ENCODE data around the gene SETBP1. TPM values are rescaled to one million over a fixed set of nuclear protein-coding genes. Genes with fewer than 3 reads are reported as not detected.

SETBP1 gene
- total and polyA plus RNA-seq, 2 donors from 2014 or later = 2.7 to 71.7 TPM

GRCh38 chr18:44742718-44743311 is 62.1 kb downstream of the SETBP1 start:
- Histone ChIP-seq H3K27ac (ENCODE audit: low read depth in 2 of 2, low read length in 2 of 2) (peak overlapping the region in 1 of 2 donors; percentile 42), H3K36me3 (ENCODE audit: control insufficient read depth in 2 of 3, insufficient read depth in 3 of 3, low read length in 3 of 3) (no peaks in the 10 kb centered on the region), H3K4me1 (ENCODE audit: control insufficient read depth in 2 of 3, insufficient read depth in 2 of 3, low read depth in 1 of 3, low read length in 3 of 3) (peaks cover 0 to 23% (median 17%) of the 10 kb centered on the region in 3 donors), H3K27me3 (ENCODE audit: control insufficient read depth, insufficient read depth, low read length) (no peaks in the 10 kb centered on the region), H3K4me3 (ENCODE audit: low read length in 3 of 3) (no peak overlapping the region), H3K9ac (ENCODE audit: low read length in 3 of 3) (peak overlapping the region in 1 of 3 donors; percentile 13), H3K9me3 (ENCODE audit: control insufficient read depth in 2 of 3, insufficient read depth in 1 of 3, low read length in 3 of 3) (no peaks in the 10 kb centered on the region)
- DNase-seq = peak in 4 of 5 donors; percentile 40 to 85 (median 48)
- intact Hi-C loops (cut with DNase I) = no loop called here
- no peak for FAIRE-seq
- TF ChIP-seq CTCF (IDR thresholded peaks at IDR 0.05; ENCODE audit: borderline replicate concordance, extremely low read depth, insufficient read depth) = no peak

GRCh38 chr18:44743631-44744030 is 62.9 kb downstream of the SETBP1 start:
- no peaks in the 10 kb centered on the region for H3K36me3 ChIP-seq (ENCODE audit: control insufficient read depth in 2 of 3, insufficient read depth in 3 of 3, low read length in 3 of 3)
- intact Hi-C loops (cut with DNase I) = no loop called here
- peak overlapping the region in 1 of 2 donors; percentile 22 for H3K27ac ChIP-seq (ENCODE audit: low read depth in 2 of 2, low read length in 2 of 2)
- no peak overlapping the region for H3K9ac ChIP-seq (ENCODE audit: low read length in 3 of 3)
- no peak for TF ChIP-seq CTCF (IDR thresholded peaks at IDR 0.05; ENCODE audit: borderline replicate concordance, extremely low read depth, insufficient read depth)
- no peak for DNase-seq
- no peaks in the 10 kb centered on the region for H3K27me3 ChIP-seq (ENCODE audit: control insufficient read depth, insufficient read depth, low read length)
- peaks cover 0 to 23% (median 22%) of the 10 kb centered on the region in 3 donors for H3K4me1 ChIP-seq (ENCODE audit: control insufficient read depth in 2 of 3, insufficient read depth in 2 of 3, low read depth in 1 of 3, low read length in 3 of 3)
- FAIRE-seq = no peak
- H3K4me3 ChIP-seq (ENCODE audit: low read length in 3 of 3) = no peak overlapping the region
- no peaks in the 10 kb centered on the region for H3K9me3 ChIP-seq (ENCODE audit: control insufficient read depth in 2 of 3, insufficient read depth in 1 of 3, low read length in 3 of 3)

- Histone ChIP-seq H3K27ac (ENCODE audit: low read depth in 2 of 2, low read length in 2 of 2) (peak overlapping the region in 1 of 2 donors; percentile 17), H3K9ac (ENCODE audit: low read length in 3 of 3) (no peak overlapping the region), H3K4me3 (ENCODE audit: low read length in 3 of 3) (no peak overlapping the region), H3K36me3 (ENCODE audit: control insufficient read depth in 2 of 3, insufficient read depth in 3 of 3, low read length in 3 of 3) (no peaks in the 10 kb centered on the region), H3K9me3 (ENCODE audit: control insufficient read depth in 2 of 3, insufficient read depth in 1 of 3, low read length in 3 of 3) (no peaks in the 10 kb centered on the region), H3K27me3 (ENCODE audit: control insufficient read depth, insufficient read depth, low read length) (no peaks in the 10 kb centered on the region), H3K4me1 (ENCODE audit: control insufficient read depth in 2 of 3, insufficient read depth in 2 of 3, low read depth in 1 of 3, low read length in 3 of 3) (peaks cover 0 to 23% (median 22%) of the 10 kb centered on the region in 3 donors)
- intact Hi-C loops (cut with DNase I) = no loop called here
- TF ChIP-seq CTCF (IDR thresholded peaks at IDR 0.05; ENCODE audit: borderline replicate concordance, extremely low read depth, insufficient read depth) = no peak
- DNase-seq = peak; percentile 69 to 85 (median 78)
- no peak for FAIRE-seq
These were observed 63.8 kb downstream of the SETBP1 start for GRCh38 chr18:44744161-44745121.

Data from kidney (tissue), 14 donors.